Stimulated activated CD4-positive, alpha-beta T cell treated with anti-CD3 and anti-CD28 coated beads, Interleukin-4, amount 100 ng/mL, for 48 hours (primary cell): ENCODE measurements around the gene EXOC4.

ENCODE experiments used
- DNase-seq, 2 donors: peaks; one replicate each; pipeline ENCODE4 v3.0.0-alpha.2; 2020; ENCODE audit warnings: low read depth in 2 of 2

The EXOC4 gene

GRCh38 chr7:133934977-133935330, 682.1 kb downstream of the EXOC4 start:
- DNase-seq: no peak

GRCh38 chr7:133936074-133936473, 683.2 kb downstream of the EXOC4 start:
- DNase-seq: no peak

- DNase-seq: no peak
Observed at GRCh38 chr7:133937786-133938185, 684.9 kb downstream of the EXOC4 start.

- DNase-seq: no peak
Observed at GRCh38 chr7:133940368-133940767, 687.5 kb downstream of the EXOC4 start.

- DNase-seq: no peak
Observed at GRCh38 chr7:133941496-133941895, 688.6 kb downstream of the EXOC4 start.

GRCh38 chr7:133945497-133945896, 692.6 kb downstream of the EXOC4 start:
- DNase-seq: no peak

GRCh38 chr7:133947458-133948254, 694.8 kb downstream of the EXOC4 start:
- no peak for DNase-seq

- DNase-seq: no peak
Observed at GRCh38 chr7:133948588-133948987, 695.7 kb downstream of the EXOC4 start.

- no peak for DNase-seq
Observed at GRCh38 chr7:133950855-133951254, 698.0 kb downstream of the EXOC4 start.

GRCh38 chr7:133955208-133955607, 702.3 kb downstream of the EXOC4 start:
- DNase-seq: no peak

GRCh38 chr7:133957845-133958244, 705.0 kb downstream of the EXOC4 start:
- DNase-seq: no peak

GRCh38 chr7:133958822-133959221, 705.9 kb downstream of the EXOC4 start:
- no peak for DNase-seq

GRCh38 chr7:133959505-133959904, 706.6 kb downstream of the EXOC4 start:
- no peak for DNase-seq

GRCh38 chr7:133961724-133962123, 708.8 kb downstream of the EXOC4 start:
- DNase-seq: no peak

- no peak for DNase-seq
Observed at GRCh38 chr7:133962646-133963045, 709.8 kb downstream of the EXOC4 start.

- DNase-seq: no peak
Observed at GRCh38 chr7:133963629-133964028, 710.8 kb downstream of the EXOC4 start.

- DNase-seq: no peak
Observed at GRCh38 chr7:133971625-133972024, 718.7 kb downstream of the EXOC4 start.

GRCh38 chr7:133973710-133974109, 720.8 kb downstream of the EXOC4 start:
- DNase-seq: no peak

- no peak for DNase-seq
Observed at GRCh38 chr7:133975130-133975529, 722.3 kb downstream of the EXOC4 start.

- DNase-seq: no peak
Observed at GRCh38 chr7:133976140-133976539, 723.3 kb downstream of the EXOC4 start.

- DNase-seq: no peak
Observed at GRCh38 chr7:133977409-133978274, 724.8 kb downstream of the EXOC4 start.

GRCh38 chr7:133978502-133979295, 725.8 kb downstream of the EXOC4 start:
- DNase-seq: no peak
